GM18858 (cell line): ENCODE data around the gene CCAR1.
A peak's percentile ranks its signal among the peaks of the same experiment; 100 is the strongest.
"Not testable (repeated sequence)": the region's sequence is repeated elsewhere in the genome, so short reads cannot be mapped to it uniquely, and the experiment has no call there.

Experiments used
- ATAC-seq: cut with Tn5 transposase; IDR thresholded peaks from one replicate; pipeline ENCODE4 v1.9.1; 2021; ENCODE audit not compliant: unreplicated experiment

Gene CCAR1

GRCh38 chr10:68759223-68759863 is 38.3 kb downstream of the CCAR1 start:
- ATAC-seq = no peak

GRCh38 chr10:68759967-68760366 is 38.9 kb downstream of the CCAR1 start:
- ATAC-seq = no peak

GRCh38 chr10:68767407-68767806 is 46.4 kb downstream of the CCAR1 start:
- not testable (repeated sequence) for ATAC-seq

- no peak for ATAC-seq
Measured at GRCh38 chr10:68781613-68782574, 60.9 kb downstream of the CCAR1 start.

- ATAC-seq = no peak
Measured at GRCh38 chr10:68784476-68784875, 63.4 kb downstream of the CCAR1 start.

- no peak for ATAC-seq
Measured at GRCh38 chr10:68787813-68788212, 66.8 kb downstream of the CCAR1 start.

GRCh38 chr10:68790476-68790875 is 69.4 kb downstream of the CCAR1 start:
- no peak for ATAC-seq

- no peak for ATAC-seq
Measured at GRCh38 chr10:68792115-68792514, 71.1 kb downstream of the CCAR1 start.

- no peak for ATAC-seq
Measured at GRCh38 chr10:68795886-68796532, 75.0 kb downstream of the CCAR1 start.

GRCh38 chr10:68796605-68797004 is 75.6 kb downstream of the CCAR1 start:
- no peak for ATAC-seq

GRCh38 chr10:68800211-68800610 is 79.2 kb downstream of the CCAR1 start:
- no peak for ATAC-seq

- ATAC-seq = no peak
Measured at GRCh38 chr10:68804692-68805091, 83.7 kb downstream of the CCAR1 start.

- ATAC-seq = not testable (repeated sequence)
Measured at GRCh38 chr10:68810830-68811229, 89.8 kb downstream of the CCAR1 start.

GRCh38 chr10:68811314-68812009 is 90.4 kb downstream of the CCAR1 start:
- ATAC-seq = no peak

- ATAC-seq = no peak
Measured at GRCh38 chr10:68812420-68812819, 91.4 kb downstream of the CCAR1 start.

GRCh38 chr10:68813559-68813958 is 92.5 kb downstream of the CCAR1 start:
- no peak for ATAC-seq

GRCh38 chr10:68816796-68817412 is 95.9 kb downstream of the CCAR1 start:
- ATAC-seq = no peak

GRCh38 chr10:68820359-68820758 is 99.3 kb downstream of the CCAR1 start:
- ATAC-seq = not testable (repeated sequence)

GRCh38 chr10:68822626-68823025 is 101.6 kb downstream of the CCAR1 start:
- not testable (repeated sequence) for ATAC-seq

GRCh38 chr10:68826764-68827591 is 105.9 kb downstream of the CCAR1 start, which contains the start of gene STOX1:
Gene STOX1 (plus strand): TSS chr10:68827531. CDS start chr10:68827624, 93 bp downstream.
- ATAC-seq = peak; percentile 59
